Upper lobe of left lung (tissue), 6 donors: ENCODE results near the gene TBCD. TPM values are rescaled to one million over a fixed set of nuclear protein-coding genes. Genes with fewer than 3 reads are reported as not detected.
A peak's percentile ranks its signal among the peaks of the same experiment; 100 is the strongest.

ENCODE experiments used
- ATAC-seq, 2 donors: fragments of 200-7000 bp; cut with Tn5 transposase; one replicate each; pipeline ENCODE4 v1.9.1; 2022; ENCODE audit warnings: mild to moderate bottlenecking in 2 of 2, moderate library complexity in 2 of 2; ENCODE audit not compliant: low FRiP score in 2 of 2
- DNase-seq, 2 donors: peaks; one replicate each; pipeline ENCODE4 v3.0.0-alpha.2; 2019 to 2020
- H3K27ac ChIP-seq, 4 donors: fragments of 200-600 bp; sonication (generic); one replicate each; pipeline ENCODE4 v1.5.1; 2016 to 2019
- H3K27me3 ChIP-seq, 4 donors: fragments of 200-600 bp; sonication (generic); one replicate each; pipeline ENCODE4 v1.5.1; 2017 to 2019
- H3K36me3 ChIP-seq, 4 donors: fragments of 200-600 bp; sonication (generic); one replicate each; pipeline ENCODE4 v1.5.1; 2016 to 2019
- H3K4me1 ChIP-seq, 4 donors: fragments of 200-600 bp; sonication (generic); one replicate each; pipeline ENCODE4 v1.5.1; 2018 to 2019
- H3K4me3 ChIP-seq, 4 donors: fragments of 200-600 bp; sonication (generic); one replicate each; pipeline ENCODE4 v1.5.1; 2017 to 2019; ENCODE audit warnings: mild to moderate bottlenecking in 2 of 4, moderate library complexity in 1 of 4
- H3K9me3 ChIP-seq, 4 donors: fragments of 200-600 bp; sonication (generic); one replicate each; pipeline ENCODE4 v1.5.1; 2018 to 2019
- EP300 ChIP-seq, 4 donors: sonication (generic); formaldehyde crosslinking; IDR thresholded peaks; one replicate each; pipeline ENCODE4 v1.5.1; 2017; ENCODE audit warnings: antibody characterized with exemption in 4 of 4, control low read depth in 2 of 4
- POLR2A ChIP-seq, 4 donors: fragments of 450-650 bp; IDR thresholded peaks; one replicate each; pipeline ENCODE4 v1.5.1; 2016 to 2017; ENCODE audit warnings: antibody characterized with exemption in 4 of 4, mild to moderate bottlenecking in 2 of 4
- POLR2AphosphoS5 ChIP-seq, 2 donors: sonication (generic); formaldehyde crosslinking; IDR thresholded peaks; one replicate each; pipeline ENCODE4 v1.5.1; 2017; ENCODE audit warnings: antibody characterized with exemption in 2 of 2
- WGBS, 2 donors: methylation state at CpG; one replicate each; pipeline ENCODE4 v1.1.5; 2017 to 2018; 5-methylcytosine and 5-hydroxymethylcytosine counted together
- total RNA-seq, 6 donors: library from RNA; depleted of rRNA in 4 of 6; stranded (reverse); fragments of >200 nt in 4 of 6; gene quantifications; one replicate each; pipeline versions ENCODE4 v1.1.0 to v1.2.1, GENCODE V29; 2016 to 2021
- TF ChIP-seq, protein P1 (sequence below), 6 experiments: fragments of 450-650 bp in 4 of 6; fragments of 200-600 bp in 2 of 6; sonication (generic) in 2 of 6; IDR thresholded peaks; one replicate each; pipeline ENCODE4 v1.5.1; 2016 to 2019; ENCODE audit warnings: antibody characterized with exemption in 6 of 6
- donor health status: DM: no; HTN: no; CAD: no; lungs with moderate emphysema.
- donor health status: DM: no; HTN: yes; CAD: no; lungs with severe emphysema.

Gene TBCD
- total RNA-seq, 6 donors from 2014 or later: 71.3 to 262 (median 104) TPM

DNA sequence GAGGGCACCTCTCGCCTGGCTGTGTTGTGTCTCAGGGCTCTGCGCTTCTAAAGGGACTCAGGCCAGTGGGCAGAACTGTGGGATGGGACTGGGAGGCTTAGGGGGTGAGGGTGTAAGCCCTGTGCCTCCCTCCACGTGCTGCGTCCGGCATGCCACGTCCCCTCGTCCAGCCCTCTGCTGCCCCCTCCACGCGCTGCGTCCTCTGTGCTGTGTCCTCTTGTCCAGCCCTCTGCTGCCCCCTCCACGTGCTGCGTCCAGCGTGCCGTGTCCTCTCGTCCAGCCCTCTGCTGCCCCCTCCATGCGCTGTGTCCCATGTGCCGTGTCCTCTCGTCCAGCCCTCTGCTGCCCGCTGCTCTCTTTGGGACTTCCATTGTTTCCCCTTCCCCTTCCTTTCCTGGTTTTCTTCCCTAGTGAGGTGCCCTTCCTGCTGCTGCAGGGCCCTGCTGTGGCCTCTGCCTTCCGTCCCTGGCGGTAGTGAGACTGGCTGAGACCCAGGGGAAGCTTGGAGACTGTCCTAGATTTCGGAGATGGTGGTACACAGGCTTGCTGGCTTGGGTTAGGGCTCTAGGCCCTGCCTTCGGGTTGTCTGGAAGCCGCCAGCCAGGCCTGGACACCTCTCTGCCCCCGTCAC, 94.3 kb downstream of the TBCD start:
- H3K27me3 ChIP-seq: no peaks in the 10 kb centered on the region
- no peaks in the 10 kb centered on the region for H3K36me3 ChIP-seq
- DNase-seq (no peak), ATAC-seq (peak; percentile 54 to 63)
- no peak for TF ChIP-seq EP300 (IDR thresholded peaks at IDR 0.05)
- TF ChIP-seq, protein P1, sequence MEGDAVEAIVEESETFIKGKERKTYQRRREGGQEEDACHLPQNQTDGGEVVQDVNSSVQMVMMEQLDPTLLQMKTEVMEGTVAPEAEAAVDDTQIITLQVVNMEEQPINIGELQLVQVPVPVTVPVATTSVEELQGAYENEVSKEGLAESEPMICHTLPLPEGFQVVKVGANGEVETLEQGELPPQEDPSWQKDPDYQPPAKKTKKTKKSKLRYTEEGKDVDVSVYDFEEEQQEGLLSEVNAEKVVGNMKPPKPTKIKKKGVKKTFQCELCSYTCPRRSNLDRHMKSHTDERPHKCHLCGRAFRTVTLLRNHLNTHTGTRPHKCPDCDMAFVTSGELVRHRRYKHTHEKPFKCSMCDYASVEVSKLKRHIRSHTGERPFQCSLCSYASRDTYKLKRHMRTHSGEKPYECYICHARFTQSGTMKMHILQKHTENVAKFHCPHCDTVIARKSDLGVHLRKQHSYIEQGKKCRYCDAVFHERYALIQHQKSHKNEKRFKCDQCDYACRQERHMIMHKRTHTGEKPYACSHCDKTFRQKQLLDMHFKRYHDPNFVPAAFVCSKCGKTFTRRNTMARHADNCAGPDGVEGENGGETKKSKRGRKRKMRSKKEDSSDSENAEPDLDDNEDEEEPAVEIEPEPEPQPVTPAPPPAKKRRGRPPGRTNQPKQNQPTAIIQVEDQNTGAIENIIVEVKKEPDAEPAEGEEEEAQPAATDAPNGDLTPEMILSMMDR (IDR thresholded peaks at IDR 0.05): no peak
- TF ChIP-seq POLR2AphosphoS5 (IDR thresholded peaks at IDR 0.05): no peak
- TF ChIP-seq POLR2A (IDR thresholded peaks at IDR 0.05): no peak
- 57 to 68% methylated on average over 23 to 25 of the region's 25 CpGs for WGBS, 2 donors
- peak overlapping the region in 3 of 4 donors; percentile 37 to 50 (median 42) for H3K4me3 ChIP-seq
- peaks cover 11 to 31% (median 22%) of the 10 kb centered on the region in 4 donors for H3K4me1 ChIP-seq
- H3K9me3 ChIP-seq: no peaks in the 10 kb centered on the region
- H3K27ac ChIP-seq: peak overlapping the region; percentile 58 to 81 (median 65)

DNA sequence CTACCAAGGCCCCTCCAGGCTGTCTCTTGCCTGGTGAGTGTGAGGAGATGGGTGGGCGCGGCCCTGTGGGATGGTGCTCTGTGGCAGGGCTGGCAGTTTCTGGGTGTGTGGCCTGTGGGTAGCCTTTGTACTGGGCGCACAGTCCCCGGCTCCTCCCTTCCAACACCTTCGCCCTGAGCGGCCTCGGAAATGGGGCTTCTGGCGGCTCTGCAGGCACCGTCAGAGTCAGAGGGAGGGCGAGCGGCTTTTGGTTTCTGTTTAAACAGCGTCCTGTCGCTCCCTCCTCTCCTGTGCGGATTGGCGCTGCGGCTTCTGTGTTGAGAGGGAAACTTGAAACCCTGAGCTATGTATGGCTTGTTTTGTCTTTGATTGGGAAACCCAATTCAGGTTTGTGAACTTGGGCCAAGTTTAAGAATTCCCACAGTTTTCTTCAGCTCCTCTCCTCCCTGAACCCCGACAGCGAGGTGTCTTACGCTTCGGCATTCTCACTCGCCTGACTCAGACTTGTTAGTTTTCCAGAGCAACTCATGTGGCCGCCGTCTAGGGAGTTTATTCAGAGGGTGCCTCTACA, 96.2 kb downstream of the TBCD start:
- WGBS, 2 donors: 34 to 58% methylated on average over 16 to 23 of the region's 23 CpGs
- DNase-seq: peak; percentile 79 to 84

DNA sequence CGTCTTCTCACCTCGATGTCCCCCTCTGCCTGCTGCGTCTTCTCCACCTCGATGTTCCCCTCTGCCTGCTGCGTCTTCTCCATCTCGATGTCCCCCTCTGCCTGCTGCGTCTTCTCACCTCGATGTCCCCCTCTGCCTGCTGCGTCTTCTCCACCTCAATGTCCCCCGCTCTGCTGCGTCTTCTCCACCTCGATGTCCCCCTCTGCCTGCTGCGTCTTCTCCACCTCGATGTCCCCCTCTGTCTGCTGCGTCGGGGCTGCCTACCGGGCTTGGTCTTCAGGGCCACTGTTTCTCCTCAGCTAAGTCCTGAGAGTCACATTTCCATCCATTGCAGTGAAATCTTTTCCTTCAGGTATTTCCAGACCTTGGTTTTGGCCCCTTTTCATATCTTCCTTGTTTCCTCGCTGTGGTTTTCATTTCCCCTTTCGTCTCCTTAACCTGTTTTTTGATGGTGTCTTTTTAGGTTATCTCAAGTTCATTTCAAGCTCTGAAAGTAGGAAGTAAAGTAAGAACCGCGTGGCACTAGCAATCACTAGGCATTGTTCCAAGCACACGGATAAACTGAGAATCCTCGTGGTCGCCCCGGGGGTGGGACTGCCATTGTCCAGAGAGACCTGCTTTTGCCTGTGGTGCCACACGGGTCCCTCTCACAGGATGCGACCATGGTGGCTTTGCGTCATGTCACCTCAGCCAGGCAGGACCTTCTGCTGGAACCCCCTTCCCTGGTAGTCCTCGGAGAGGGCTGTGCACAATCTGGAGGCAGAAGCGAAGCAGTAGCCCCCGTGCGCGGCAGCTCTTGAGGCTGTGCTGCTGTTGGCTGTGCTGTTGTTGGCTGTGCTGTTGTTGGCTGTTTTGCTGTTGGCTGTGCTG, 97.4 kb downstream of the TBCD start:
- WGBS, 2 donors: 72 to 82% methylated on average over 19 to 32 of the region's 33 CpGs
- Histone ChIP-seq H3K4me3 (no peak overlapping the region), H3K27me3 (no peaks in the 10 kb centered on the region), H3K27ac (no peak overlapping the region), H3K4me1 (peaks cover 11 to 28% (median 22%) of the 10 kb centered on the region in 4 donors), H3K9me3 (no peaks in the 10 kb centered on the region), H3K36me3 (peaks cover 0 to 6% (median 3%) of the 10 kb centered on the region in 4 donors)
- no peak for DNase-seq
- TF ChIP-seq EP300 (IDR thresholded peaks at IDR 0.05): no peak
- TF ChIP-seq POLR2A (IDR thresholded peaks at IDR 0.05): no peak
- no peak for ATAC-seq

More for the DNA sequence above, 96.2 kb downstream of the TBCD start:
- H3K9me3 ChIP-seq: no peaks in the 10 kb centered on the region
- TF ChIP-seq POLR2AphosphoS5 (IDR thresholded peaks at IDR 0.05) (peak in 1 of 2 donors; percentile 59), POLR2A (IDR thresholded peaks at IDR 0.05) (peak in 1 of 4 donors; percentile 51)
- TF ChIP-seq, protein P1 (IDR thresholded peaks at IDR 0.05): no peak
- no peaks in the 10 kb centered on the region for H3K36me3 ChIP-seq
- peak overlapping the region in 3 of 4 donors; percentile 25 to 41 (median 31) for H3K4me3 ChIP-seq
- peaks cover 11 to 31% (median 22%) of the 10 kb centered on the region in 4 donors for H3K4me1 ChIP-seq
- H3K27ac ChIP-seq: peak overlapping the region; percentile 70 to 85 (median 79)
- peak; percentile 65 to 86 for ATAC-seq
- no peaks in the 10 kb centered on the region for H3K27me3 ChIP-seq

DNA sequence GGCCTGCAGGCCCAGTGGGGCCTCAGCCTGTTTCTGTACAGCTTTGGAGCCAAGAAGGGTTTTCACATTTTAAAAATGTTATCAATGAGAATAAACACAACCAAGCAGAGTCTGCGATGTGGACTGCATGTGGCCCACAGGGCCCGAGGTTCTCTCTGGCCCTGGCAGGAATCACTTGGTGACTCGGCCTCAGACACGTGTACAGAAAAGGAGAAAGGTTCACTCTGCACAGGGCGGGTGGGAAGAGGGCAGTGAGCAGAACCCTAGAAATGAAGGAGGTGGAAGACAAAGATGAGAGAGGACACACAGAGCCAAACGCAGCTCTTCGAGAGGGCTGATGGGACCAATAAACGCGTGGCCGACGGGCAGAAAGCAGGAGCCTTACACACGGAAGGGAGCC, 99.5 kb downstream of the TBCD start:
- Histone ChIP-seq H3K36me3 (peaks cover 0 to 11% (median 3%) of the 10 kb centered on the region in 4 donors), H3K27ac (no peak overlapping the region), H3K9me3 (no peaks in the 10 kb centered on the region), H3K4me1 (peaks cover 11 to 22% (median 17%) of the 10 kb centered on the region in 4 donors), H3K27me3 (no peaks in the 10 kb centered on the region), H3K4me3 (no peak overlapping the region)
- ATAC-seq: no peak
- 93% methylated on average over 12 of the region's 12 CpGs for WGBS, 2 donors
- TF ChIP-seq POLR2AphosphoS5 (IDR thresholded peaks at IDR 0.05): no peak
- no peak for TF ChIP-seq POLR2A (IDR thresholded peaks at IDR 0.05)
- no peak for TF ChIP-seq EP300 (IDR thresholded peaks at IDR 0.05)
- TF ChIP-seq, protein P1 (IDR thresholded peaks at IDR 0.05): no peak
- DNase-seq: no peak

DNA sequence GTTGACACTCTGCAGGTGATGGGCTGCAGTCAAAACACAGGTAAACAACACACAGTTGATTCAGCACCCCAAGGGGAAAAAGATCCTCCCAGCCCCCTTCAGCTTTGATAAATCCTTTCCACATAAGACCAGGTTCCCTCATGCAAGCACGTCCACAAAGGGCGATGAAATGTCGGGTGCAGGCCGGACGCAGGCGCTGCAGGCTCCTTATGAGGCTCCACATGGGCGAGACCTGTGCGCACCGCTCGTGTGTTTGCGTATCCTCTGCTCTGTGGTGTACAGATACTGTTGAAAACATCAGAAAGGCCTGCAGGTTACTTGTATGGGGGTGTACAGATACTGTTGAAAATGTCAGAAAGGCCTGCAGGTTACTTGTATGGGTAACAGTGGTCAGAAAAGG, 102.4 kb downstream of the TBCD start:
- WGBS, 2 donors: 97 to 98% methylated on average over 9 to 11 of the region's 11 CpGs
- Histone ChIP-seq H3K9me3 (no peaks in the 10 kb centered on the region), H3K27me3 (no peaks in the 10 kb centered on the region), H3K27ac (no peak overlapping the region), H3K4me1 (peaks cover 4 to 12% (median 11%) of the 10 kb centered on the region in 4 donors), H3K36me3 (peaks cover 0 to 11% (median 3%) of the 10 kb centered on the region in 4 donors), H3K4me3 (no peak overlapping the region)
- DNase-seq: no peak
- TF ChIP-seq, protein P1 (IDR thresholded peaks at IDR 0.05): no peak
- TF ChIP-seq POLR2A (IDR thresholded peaks at IDR 0.05) (no peak), EP300 (IDR thresholded peaks at IDR 0.05) (no peak), POLR2AphosphoS5 (IDR thresholded peaks at IDR 0.05) (no peak)
- ATAC-seq: no peak
